Measurements from ENCODE around the gene LRBA.
A peak's percentile ranks its signal among the peaks of the same experiment; 100 is the strongest.

Gene LRBA

DNA sequence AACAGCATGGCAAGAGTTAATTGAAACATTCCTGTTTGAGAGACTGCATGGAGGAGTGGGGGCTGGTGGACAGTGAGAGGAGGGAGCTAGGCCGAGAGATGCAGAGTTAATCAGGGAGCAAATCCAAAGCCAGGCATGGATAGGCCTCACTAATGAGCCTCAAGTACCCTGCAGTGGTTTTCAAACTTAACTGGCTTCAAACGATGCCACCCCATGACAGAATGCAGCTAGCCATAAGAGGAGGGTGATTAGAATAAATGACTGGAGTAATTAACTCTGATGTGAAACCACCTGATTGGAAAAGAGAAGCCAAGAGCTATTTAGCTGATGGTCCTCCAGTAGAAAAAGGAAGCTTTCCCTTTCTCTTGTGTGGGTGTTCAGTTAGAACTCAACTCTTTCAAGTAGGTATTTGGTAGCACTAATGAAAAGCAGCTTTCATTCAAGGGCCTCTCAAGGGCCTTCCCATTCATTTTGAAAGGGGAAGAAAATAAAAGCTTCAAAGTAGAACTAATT, 648.5 kb downstream of the LRBA start:
- DNase-seq (ENCODE audit: low spot score), result no peak

DNA sequence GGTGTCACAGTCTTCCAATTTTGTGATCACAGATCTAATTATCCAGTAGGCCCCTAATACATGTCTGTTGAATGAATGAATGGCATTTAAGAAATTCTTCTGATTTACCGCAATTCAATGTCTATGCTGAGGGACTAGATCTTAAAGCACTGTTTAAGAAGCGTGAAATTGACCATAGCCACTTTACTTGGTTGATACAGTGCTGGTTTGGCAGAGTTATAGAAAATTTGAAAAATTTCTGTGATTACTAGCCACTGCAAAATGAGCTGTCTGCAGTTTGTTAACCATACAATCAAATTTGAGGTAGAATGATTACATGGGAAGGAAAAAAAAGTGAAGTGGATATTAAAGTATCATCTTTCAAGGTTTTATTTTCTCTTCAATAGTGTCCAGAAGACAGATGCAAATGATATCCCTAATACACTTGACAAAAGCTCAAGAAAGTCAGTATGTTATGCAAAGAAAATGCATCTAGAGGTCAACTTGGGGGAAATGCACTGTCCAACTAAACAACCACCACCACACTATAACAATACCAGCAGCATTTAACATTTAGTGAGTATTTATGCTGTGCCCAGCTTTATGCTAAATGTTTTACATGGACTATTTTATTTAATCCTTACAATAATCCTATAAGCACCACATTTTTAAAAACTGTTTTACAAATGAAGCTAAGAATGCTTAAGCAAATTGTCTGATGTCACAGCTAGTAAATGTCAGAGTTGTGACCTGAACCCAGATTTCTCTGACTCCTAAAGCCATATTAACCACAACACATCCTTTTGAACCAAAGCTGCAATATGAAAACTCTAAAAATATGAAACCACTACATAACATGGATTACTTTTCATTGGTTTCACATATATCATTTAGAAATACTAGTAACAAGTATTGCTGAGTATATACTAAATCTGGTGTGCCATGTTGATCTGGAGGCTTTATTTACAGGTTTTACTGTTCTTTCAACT, 651.1 kb downstream of the LRBA start:
- DNase-seq (ENCODE audit: low spot score), result no peak

DNA sequence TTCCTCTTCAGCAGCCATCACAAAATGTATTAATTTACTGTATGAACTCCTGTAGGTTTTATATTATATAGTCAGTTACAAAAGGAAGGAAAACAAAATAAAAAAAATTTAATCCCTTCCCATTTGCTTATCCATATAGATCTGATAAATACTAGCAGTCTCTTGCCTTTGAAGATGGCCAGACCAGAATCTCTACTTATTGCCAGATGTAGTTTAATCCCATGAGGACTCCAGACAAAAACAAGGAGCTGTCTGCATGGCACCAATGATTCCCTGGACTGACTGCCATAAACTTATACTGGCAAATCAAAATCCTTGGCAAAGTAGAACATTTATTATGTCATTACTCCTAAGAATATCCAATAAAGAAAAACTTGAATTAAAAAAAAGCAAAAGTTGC, 656.4 kb downstream of the LRBA start:
- no peak for DNase-seq (ENCODE audit: low spot score)

DNA sequence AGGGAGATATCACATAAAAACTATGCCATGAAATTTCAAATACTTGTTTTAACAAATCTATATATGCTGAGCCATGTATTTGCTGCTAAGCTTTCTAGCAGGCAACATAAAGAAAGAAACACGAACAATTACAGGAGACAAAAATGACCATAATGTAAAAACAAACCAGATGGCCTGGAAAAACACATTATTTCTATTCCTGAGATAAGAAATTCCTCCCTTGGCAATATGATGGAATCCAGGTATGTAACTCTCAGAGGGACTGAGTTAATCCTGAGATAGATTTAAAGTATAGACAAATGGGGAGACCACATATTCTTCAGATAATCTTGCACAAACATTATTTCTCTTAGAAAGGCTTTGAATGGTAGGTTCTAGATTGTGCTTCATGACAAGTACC, 657.3 kb downstream of the LRBA start:
- DNase-seq (ENCODE audit: low spot score), result no peak

DNA sequence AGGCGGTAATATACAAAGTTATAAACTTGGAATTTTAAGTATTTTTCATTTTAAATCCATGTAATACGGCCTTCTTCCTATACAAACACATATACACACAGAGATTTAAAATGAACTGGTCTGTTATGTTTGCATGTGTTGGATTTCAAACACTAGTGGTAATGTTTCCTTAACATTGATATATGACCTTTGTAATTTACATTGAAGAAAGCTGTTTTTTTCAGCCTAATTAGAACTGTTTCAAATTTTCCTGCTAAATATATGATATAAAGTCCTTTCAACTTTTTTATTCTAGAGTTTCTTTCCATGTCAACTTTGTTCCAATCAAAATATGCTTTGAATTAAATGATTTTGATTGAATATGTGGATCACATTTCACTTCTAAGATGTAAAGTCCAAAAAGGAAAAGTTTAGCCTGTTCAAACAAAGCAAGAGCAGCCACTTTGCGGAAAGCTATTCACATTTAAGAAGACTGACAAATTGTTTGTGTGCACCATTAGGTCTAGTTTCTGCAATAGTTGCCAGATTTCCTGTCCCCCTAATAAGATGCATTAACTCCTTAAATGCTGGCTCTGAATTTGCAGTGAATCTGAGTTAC, 659.1 kb downstream of the LRBA start:
- no peak for DNase-seq (ENCODE audit: low spot score)

DNA sequence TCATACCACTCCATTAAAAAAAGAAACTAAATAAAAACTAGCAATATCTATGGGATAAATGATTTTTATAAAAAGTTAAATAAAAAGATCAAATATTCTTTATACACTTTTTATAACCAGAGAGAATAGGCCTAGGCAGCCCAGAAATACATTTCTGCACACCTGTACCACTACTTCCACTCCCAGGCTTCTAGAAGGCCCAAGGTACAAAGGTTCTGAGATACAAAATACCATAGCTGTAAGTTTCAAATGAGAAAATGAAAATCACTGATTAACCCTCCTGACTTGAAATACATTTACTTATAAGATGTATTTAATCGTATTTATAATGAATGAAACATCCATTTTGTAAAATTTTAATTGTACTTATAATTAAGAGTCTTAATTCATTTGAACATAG, 659.7 kb downstream of the LRBA start:
- DNase-seq (ENCODE audit: low spot score), result no peak

DNA sequence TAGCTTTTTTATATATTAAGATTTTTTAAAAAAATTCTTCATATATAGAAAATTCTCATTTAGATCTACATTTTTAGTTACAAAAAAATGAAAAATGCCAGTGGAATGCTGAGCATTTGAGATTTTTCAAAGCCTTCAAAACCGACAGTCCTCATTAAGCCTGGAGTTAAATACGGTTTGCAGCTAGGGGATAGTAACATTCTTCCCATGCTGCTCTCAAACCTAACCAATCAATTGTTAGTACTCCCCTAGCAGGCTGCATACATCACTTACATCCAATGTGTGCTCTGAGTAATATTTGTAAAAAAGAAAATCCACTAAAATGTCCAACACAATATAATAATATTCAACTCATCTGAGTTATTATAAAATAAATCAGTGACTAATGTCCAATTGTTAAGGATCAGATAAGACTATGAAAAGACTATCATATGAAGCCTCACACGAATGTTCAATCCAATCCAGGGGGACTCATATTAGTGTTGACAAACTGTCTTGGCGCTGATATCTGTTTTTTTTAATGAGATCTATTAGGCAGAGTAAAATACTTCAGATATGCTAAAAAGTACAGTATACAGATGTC, 660.8 kb downstream of the LRBA start:
- no peak for DNase-seq (ENCODE audit: low spot score)

DNA sequence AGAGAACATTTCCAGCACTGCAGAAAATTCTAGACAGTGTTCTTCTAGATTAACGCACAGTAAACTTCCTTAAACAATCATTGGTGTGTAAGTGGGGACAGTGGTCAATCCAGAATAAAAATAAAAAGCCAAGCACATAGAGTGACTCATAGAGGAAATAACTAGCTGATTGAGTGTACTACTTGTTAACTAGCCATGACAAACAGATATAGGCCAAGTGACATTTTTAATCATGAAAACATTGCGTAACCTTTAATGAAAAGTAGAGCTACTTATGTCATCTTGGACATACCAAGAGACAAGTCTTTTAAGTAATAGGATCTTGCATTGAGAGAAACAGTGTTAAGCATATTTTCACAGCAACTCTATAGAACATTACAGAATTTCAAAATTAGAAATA, 667.0 kb downstream of the LRBA start:
- DNase-seq (ENCODE audit: low spot score), result peak; percentile 9

DNA sequence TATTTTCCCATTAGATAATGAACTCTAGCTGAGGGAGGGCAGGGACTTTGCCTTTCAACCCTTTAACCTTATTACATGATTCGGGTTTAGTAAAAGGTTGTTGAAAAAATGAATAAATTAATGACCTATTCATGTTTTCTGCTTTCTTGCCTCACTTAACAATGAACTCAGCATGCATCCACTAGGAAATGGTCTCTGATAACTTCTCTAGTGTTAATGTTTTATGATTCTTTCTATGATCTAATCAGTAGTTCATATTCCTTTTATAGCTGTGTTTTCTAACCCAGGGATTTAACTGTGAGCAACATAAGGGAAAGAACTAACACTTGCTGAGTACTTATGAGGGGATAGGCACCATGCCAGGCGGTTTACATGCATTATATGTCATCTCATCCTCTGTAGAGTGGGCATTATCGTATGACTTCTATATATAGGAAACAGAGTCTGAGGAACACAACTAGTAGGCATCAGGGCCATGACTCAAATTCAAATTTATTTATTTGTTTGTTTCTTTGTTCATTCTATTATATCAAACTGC, 669.8 kb downstream of the LRBA start:
- DNase-seq (ENCODE audit: low spot score), result no peak

DNA sequence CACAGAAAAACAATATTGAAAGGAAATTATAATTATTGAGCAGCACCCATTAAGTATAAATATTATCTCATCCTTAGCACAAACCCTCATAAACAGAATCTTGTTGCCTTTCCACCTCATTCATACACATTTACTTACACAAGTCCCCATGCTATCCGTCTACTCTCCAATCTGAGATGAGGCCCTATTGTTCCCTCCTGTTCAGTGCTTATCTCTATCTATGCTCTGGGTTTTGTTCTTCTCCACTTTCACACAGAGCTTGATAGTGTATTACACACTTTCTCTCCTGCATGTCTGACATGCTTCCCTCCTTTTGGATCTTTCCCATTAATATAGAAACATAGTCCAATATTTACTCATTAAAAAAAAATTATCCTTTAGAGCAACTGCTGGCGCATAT, 671.3 kb downstream of the LRBA start:
- DNase-seq (ENCODE audit: low spot score), result no peak

DNA sequence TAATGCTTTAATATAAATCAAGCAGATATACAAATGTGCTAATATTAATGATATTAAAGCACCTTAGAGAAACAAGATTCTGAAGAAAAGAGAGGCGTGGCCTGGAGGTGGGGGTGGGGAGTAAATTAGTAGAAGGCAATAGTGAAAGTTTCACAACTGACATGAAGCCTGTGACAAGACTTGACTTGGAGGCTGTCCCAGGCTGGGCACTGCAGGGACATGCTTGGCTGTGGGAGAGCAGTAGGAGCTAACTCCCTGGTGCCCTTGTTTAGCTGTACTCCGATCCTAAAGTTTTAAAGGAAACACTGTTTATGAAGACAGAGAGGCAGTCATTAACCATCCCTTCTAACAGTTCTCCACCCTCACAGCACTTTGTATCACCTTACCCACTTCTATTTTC, 672.1 kb downstream of the LRBA start:
- no peak for DNase-seq (ENCODE audit: low spot score)

DNA sequence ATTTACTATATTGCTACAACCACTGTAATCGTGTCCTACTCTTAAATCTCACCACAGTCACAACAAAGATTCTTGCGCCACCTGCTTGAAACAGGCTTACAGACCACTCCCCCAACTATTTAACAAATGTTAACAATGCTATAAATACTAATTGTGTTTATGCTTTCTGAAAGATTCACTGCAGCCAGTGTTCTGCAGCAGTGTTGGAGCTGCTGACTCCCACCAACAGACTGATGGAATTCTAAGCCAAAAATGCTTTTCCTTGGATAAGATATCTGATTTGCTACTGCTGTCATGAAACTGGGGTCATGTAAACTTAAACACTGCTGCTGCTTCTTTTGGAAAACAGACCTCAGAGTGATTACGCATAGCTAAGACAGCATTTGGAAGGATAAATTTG, 677.4 kb downstream of the LRBA start:
- DNase-seq (ENCODE audit: low spot score), result peak; percentile 16

DNA sequence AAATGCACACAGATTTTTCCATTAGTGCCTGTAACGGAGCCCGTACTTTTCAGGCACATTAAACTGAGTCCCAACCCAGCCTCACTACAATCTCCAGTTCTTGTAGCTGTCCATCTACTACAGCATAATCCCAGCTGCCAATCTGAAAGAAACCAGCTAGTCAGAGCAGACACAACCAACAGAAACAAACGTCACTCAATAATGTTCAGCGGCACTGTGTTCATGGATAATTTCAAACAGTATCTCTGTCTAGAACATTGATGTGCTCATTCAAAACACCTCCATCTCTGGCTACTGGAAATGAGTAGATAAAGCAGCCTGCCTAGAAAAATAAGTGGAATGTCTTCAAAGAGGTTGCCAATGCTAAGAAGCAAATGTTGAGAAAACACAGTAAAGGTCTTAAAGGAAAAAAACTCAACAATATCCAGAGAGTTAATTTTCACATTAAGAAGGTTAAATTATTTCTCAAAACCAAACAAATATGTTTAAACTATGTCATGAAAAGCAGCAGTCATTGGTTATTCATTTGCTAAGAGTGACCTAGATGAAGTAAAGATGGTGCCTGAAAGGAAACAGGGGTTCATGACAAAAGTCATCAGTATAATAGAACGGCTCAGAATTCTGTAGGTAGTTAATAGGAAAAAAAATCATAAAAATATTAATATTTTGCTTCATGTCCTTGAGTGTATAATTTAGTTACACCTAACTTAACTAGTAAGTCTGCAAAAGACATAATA, 678.2 kb downstream of the LRBA start:
- DNase-seq (ENCODE audit: low spot score), result no peak

DNA sequence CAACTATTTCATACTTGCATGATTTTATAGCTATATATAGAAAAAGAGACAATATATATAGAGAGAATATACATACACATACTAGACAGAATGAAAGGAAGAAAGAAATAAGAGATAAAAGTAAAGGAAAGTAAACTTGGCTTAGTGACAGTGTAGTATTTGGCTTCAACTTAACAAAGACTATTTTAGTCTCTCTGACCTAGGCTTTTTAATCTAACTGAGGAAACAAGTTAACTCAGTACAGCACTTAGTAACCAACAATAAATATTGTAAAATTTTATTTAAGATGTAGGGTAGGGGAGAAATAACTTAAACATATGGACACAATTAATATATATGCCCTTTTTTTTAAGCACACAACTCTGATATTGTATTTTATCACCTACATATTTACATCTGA, 682.1 kb downstream of the LRBA start:
- DNase-seq (ENCODE audit: low spot score), result no peak

DNA sequence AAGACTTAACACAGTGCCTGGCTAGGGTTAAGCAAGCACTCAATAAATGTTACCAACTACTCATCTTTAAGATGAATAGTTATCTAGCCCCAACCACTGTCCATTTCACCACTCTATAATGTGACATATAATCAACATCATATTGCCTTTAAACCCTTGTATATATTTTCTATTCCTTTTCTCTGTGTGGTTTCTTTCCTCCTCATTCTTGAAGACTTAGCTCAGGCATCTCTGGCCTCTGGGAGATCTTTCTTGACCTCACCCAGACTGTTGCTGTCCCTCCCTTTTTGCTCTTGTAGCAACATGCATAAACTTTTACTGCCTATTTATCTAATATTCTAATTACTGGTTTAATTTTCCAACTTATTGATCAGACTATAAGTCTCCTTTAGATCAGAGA, 683.0 kb downstream of the LRBA start:
- DNase-seq (ENCODE audit: low spot score), result no peak

DNA sequence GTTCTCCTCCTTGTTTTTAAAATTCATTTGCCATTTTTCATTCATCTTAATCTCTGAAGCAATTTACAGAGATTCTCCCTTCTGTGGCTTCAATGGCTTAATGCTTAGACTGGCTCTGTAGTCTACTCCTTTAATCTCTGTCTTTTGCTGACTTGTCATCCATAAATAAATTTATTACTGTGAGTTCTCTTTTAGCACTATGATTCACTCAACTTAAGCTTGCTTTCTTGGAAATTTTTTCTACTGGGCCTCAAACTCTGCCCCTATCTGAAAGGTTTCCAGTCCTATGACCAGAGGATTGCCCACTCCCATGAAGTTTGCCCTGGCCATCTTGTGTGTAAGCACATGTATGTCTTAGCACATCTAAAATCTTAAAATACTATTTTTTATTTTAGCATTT, 685.7 kb downstream of the LRBA start:
- no peak for DNase-seq (ENCODE audit: low spot score)

DNA sequence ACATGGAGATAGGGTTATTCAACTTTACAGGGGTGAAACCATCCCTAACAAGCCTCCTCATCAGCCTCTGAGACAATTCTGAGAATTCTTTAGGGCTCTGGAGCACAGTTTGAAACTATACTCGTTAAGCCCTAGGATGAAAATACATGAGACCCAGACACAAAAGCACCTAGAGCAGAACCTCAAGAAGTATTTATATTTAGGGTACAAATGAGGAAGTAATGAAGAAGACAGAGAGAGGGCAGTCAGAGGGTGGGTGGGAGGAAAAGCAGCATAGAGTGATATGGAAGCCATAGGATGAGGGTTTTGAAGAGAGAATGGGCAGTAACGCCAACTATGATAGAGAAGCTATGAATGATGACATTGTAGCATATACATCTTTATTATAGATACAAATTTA, 686.6 kb downstream of the LRBA start:
- no peak for DNase-seq (ENCODE audit: low spot score)

DNA sequence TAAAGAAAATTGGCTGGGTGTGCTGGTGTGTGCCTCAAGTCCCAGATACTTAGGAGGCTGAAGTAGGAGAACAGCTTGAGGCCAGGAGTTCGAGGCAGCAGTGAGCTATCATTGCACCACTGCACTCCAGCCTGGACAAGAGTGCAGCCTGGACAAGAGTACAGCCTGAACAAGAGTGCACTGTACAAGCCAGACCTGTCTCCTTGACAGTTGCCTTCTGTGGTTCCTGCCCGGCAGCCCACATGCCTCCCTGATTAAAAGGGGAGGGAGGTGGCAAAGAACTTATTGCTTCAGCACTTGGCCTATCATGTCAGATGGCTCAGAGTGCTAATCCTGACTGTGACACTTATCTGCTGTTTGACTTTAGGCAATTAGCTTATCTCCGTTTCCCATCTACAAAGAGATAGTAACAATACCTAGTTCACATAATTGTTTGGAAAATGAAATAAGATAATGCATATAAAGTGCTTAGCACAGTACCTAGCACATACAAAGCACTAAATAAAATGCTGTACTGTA, 687.8 kb downstream of the LRBA start:
- DNase-seq (ENCODE audit: low spot score), result no peak

DNA sequence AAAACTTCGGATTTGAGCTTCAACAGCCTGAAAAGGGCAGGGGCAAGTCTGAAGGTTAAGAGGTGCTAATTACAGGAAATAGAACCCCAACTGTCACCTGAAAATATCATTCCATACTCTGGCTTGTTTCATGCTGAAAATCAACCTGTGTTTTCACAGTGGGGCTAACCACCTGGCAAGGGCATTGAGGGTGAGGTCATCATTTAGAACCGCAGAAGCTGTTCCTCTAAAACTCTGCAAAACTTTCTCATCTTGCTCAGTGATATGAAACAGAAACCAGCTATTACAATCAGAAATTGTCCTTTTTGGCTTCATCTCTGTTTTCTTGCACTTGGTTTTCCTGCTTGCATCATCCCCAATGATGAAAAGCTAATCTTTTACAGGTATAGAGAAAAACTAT, 689.2 kb downstream of the LRBA start:
- no peak for DNase-seq (ENCODE audit: low spot score)

DNA sequence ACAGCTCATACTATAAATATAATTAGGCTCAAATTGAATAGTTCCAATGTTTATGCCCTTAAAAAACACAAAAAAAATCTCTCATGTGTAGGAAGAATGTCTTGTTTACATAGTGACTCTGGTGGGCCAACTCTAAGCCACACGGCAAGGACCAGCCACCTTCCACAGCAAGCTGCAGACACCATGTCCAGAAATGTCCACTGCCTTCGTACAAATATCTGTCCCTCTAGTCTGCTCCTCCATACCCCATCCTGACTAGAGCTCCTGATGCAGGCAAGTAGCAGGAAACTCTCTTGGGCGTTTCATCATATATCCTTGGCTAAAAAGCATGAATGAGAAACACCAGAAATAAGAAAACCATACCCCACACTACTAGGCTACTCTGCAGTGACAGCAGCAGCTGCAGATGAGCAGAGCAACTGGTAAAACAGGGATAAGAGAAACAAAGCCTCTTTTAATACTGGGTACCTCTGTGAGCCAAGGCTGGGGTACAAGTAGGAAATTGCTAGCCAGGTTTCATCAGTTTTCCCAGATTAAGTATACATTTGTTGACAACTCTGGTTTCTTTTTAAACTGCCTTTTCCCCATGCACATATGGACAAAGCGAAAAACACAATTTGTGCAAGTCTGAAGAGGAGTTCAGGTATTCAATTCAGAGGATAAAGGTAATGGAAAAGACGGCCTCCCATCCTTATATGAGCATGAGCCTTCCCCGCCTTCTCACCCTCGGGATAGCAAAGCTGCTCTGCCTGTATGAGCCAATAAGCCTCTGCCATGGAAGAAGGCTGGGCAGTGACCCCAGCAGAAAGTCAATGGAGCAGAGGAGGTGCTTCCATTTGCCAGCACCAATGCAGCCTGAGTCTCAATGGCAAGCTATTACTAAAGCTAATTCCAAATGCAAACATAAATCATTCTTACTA, 691.4 kb downstream of the LRBA start:
- DNase-seq (ENCODE audit: low spot score), result peak; percentile 7

DNA sequence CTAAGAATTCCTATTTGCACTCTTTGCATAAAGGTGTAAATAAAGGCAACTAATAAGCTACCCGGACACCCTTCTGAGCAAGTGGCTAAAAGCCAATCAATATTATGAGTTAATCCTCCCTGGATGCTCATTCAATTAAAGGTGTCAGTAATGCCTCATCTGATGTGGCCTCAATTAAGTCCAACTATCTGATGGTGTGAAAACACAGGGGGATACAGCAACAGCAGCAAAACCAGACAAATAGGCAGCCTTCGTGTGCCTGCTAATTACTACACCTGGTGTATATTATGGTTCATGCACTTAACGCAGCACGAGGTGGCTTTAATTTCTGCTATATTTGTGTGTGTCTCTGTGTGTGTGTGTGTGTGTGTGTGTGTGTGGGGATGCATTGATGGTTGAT, 692.4 kb downstream of the LRBA start:
- DNase-seq (ENCODE audit: low spot score), result no peak
